Inflammatory macrophage (primary cell): ENCODE results near the gene POFUT2.
"Not testable (repeated sequence)": the region's sequence is repeated elsewhere in the genome, so short reads cannot be mapped to it uniquely, and the experiment has no call there.

Experiments
- DNase-seq, 2 donors: peaks; one replicate each; pipeline ENCODE4 v3.0.0-alpha.2; 2020 to 2022

Gene POFUT2

GRCh38 chr21:45309987-45310381, 22.3 kb upstream of the POFUT2 start:
- no peak for DNase-seq

- DNase-seq: peak; percentile 62
Measured at GRCh38 chr21:45309069-45309986, 21.6 kb upstream of the POFUT2 start.

- no peak for DNase-seq
Measured at GRCh38 chr21:45308194-45309068, 20.7 kb upstream of the POFUT2 start.

- DNase-seq: not testable (repeated sequence)
Measured at GRCh38 chr21:45307597-45308158, 20.0 kb upstream of the POFUT2 start.

GRCh38 chr21:45306832-45307571, 19.3 kb upstream of the POFUT2 start:
- DNase-seq: no peak

- no peak for DNase-seq
Measured at GRCh38 chr21:45306453-45306831, 18.7 kb upstream of the POFUT2 start.

- no peak for DNase-seq
Measured at GRCh38 chr21:45305836-45306235, 18.1 kb upstream of the POFUT2 start.

GRCh38 chr21:45304945-45305344, 17.2 kb upstream of the POFUT2 start:
- no peak for DNase-seq

- no peak for DNase-seq
Measured at GRCh38 chr21:45304476-45304830, 16.8 kb upstream of the POFUT2 start.

- no peak for DNase-seq
Measured at GRCh38 chr21:45303751-45304475, 16.2 kb upstream of the POFUT2 start.

GRCh38 chr21:45303091-45303615, 15.5 kb upstream of the POFUT2 start:
- no peak for DNase-seq

GRCh38 chr21:45302082-45303061, 14.7 kb upstream of the POFUT2 start:
- no peak for DNase-seq

GRCh38 chr21:45301521-45302081, 13.9 kb upstream of the POFUT2 start:
- DNase-seq: no peak

- DNase-seq: no peak
Measured at GRCh38 chr21:45300786-45301520, 13.3 kb upstream of the POFUT2 start.

GRCh38 chr21:45299864-45300785, 12.4 kb upstream of the POFUT2 start:
- DNase-seq: no peak

GRCh38 chr21:45299026-45299863, 11.6 kb upstream of the POFUT2 start:
- no peak for DNase-seq

- DNase-seq: no peak
Measured at GRCh38 chr21:45297869-45298268, 10.2 kb upstream of the POFUT2 start.
